ENCODE measurements around the gene IQGAP2.

Gene IQGAP2

DNA sequence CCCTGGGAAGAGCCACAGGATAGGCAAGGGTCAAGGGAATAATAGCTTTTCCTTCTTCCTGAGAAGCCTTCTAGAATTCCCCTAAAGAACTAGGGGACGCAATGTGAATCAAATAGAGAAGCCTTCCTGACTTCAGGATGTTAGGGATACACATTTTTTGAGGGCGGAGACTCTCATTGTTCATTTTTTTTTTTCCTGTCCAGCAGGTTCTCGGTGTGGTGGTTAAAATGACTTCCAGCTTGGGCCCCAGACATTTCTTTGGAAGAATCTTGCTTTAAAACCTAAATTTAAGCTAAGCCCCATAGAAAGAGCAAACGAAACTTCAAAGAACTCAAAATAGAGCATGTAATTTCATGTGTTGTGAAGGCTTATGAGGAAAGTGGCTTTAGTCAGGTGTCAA is 80.8 kb downstream of the IQGAP2 start:
- TF ChIP-seq, protein P1, sequence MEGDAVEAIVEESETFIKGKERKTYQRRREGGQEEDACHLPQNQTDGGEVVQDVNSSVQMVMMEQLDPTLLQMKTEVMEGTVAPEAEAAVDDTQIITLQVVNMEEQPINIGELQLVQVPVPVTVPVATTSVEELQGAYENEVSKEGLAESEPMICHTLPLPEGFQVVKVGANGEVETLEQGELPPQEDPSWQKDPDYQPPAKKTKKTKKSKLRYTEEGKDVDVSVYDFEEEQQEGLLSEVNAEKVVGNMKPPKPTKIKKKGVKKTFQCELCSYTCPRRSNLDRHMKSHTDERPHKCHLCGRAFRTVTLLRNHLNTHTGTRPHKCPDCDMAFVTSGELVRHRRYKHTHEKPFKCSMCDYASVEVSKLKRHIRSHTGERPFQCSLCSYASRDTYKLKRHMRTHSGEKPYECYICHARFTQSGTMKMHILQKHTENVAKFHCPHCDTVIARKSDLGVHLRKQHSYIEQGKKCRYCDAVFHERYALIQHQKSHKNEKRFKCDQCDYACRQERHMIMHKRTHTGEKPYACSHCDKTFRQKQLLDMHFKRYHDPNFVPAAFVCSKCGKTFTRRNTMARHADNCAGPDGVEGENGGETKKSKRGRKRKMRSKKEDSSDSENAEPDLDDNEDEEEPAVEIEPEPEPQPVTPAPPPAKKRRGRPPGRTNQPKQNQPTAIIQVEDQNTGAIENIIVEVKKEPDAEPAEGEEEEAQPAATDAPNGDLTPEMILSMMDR (IDR thresholded peaks at IDR 0.05) = no peak

DNA sequence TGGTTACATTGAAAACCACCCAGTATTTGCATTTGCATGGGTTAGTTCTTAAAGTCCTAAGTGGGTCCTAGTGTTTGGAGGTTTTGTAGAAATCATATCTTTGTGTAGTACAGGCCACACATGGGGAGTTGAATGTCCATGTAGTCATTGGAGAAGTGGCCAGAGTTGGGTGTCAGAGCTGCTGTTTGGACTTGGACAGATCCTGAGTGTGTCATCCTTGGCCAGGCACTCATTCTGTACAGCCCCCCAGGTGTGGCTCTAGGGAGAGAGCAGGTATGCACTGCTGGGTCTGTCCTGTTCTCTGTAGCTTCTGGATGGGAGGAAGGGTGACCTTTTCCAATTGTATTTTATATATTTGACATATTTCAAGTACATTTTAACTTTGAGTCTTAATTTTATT is 82.4 kb downstream of the IQGAP2 start:
- TF ChIP-seq, protein P1 (IDR thresholded peaks at IDR 0.05) = no peak

DNA sequence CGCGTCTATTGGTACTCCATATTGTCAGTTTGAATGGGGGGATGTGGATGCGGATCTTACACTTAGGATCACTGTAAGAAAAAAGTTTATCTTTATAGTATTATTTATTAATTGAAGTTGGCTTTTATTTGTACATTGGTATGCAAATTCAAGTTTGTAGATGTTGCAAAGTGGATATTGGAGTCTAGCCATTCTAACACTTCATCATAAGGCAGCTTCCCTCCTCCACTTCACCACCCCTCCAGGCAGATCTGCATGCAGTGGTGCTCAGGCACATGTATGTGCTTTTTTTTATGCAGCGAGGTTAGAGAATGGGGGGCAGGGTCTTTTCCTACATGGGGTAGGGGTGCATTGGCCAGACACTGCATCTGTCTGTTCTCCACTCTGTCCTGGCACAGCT is 84.3 kb downstream of the IQGAP2 start:
- TF ChIP-seq, protein P1 (IDR thresholded peaks at IDR 0.05) = no peak

DNA sequence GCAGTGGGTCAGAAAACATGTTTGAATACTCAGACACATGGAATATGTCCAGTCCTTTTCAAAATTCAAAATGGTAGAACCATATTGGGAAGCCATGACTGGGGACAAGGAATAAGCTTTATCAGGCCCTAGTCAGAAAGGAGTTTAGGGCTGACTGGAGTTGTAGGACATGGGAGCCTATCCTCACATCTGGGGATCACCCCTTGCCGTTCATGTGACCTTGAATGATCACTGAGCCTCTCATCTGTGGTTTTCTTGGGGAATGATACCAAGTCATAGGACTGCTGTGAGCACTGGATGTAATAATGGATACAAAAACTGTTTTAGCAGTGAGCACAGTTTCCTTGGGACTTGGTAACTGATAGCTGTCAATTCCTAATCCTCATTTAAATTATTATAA is 84.7 kb downstream of the IQGAP2 start:
- TF ChIP-seq, protein P1 (IDR thresholded peaks at IDR 0.05) = no peak

DNA sequence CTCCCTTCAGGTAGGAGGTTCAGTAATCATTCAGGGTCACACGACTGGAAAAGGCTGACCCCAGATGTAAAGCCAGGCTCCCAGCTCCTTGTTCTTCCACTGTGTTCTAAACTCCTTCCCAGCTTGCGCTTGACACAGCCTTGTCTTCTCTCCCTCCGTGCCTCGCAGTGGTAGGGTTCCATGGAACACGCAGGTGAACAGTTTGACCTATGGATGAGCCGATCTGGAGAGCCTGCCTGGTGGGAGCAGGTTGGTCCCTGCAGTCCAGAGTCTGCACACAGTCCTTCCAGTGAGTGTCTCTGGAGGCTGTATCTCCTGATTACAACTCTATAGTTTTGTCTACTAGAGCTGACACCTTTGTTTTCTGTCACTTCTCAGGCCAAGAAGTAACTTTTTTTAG is 85.9 kb downstream of the IQGAP2 start:
- TF ChIP-seq, protein P1 (IDR thresholded peaks at IDR 0.05) = no peak

DNA sequence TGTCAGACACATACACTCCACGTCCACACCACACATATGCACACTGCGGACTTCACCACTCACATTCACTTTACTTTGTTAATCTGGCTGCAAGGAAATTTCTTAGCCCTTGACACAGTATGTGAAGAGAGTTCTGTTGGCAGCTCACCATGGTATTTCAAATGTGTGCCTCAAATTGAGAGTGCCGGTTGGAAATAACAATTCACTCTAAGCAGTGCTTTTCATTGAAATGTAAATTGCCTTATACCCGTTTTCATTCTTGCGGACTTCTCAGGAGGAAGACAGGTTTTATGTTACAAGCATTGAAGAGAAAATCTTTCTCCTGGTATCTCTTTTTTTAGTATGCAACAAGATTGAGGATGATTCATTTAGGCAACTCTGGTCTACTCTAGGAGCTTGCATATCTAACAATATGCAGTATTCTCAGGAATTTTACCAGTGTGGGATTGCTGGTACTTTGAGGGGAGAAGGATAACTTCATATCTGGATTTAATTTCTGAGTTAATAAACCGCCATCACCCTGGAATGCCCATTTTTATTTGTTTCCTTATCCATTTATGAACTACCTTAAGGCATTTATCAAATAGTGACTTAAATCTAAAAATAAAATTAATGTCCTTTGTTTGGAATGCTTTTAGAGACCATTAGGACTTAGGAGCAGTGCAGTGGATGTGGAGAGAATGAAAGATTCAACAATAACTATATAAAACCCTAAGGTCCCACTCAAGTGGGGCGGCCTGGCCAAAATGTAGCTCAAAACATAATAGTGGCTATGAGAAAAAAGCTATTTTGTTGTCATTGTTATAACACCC is 87.0 kb downstream of the IQGAP2 start:
- TF ChIP-seq, protein P1 (IDR thresholded peaks at IDR 0.05) = no peak

DNA sequence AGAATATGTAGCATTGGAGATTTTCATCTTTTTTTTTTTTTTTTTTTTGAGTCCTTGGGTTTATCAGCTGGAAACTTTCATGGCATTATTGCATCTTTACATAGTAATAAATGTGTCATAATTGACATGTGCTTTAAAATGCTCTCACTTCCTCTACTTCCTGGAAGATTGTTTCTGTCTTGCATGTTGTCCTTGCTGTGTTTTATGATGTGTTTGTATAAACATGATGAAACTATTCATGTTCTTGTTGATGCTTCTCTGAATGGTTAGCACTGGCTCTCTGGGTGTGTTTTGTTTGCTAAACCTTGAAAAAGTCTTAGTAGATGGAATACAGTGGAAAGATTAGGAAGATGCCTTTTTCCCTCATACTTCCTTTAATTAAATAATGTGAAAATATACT is 87.9 kb downstream of the IQGAP2 start:
- TF ChIP-seq, protein P1 (IDR thresholded peaks at IDR 0.05) = no peak

DNA sequence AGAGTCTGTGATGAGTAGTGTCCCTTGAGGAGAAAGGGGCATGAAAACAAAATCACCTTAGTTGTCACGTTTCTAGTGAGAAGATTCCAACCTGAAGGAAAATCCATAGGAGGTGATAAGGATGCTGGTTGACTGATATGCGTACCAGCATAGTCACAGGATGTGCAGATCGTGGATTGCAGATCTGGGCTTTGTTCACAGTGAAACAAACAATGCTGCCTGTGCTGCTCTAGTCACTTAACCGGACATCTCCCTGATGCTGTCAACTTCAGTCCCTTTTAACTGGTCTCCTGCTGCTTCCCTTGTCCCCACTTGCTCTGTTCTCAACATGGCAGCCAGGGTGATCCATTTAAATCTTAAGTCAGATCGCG is 89.7 kb downstream of the IQGAP2 start:
- TF ChIP-seq, protein P1 (IDR thresholded peaks at IDR 0.05) = no peak

Data from LNCAP (cell line).